Measurements from ENCODE around the gene FBXL7. TPM values are rescaled to one million over a fixed set of nuclear protein-coding genes. Genes with fewer than 3 reads are reported as not detected.

The FBXL7 gene
- total RNA-seq, 1 experiment from 2014 or later = not detected

DNA sequence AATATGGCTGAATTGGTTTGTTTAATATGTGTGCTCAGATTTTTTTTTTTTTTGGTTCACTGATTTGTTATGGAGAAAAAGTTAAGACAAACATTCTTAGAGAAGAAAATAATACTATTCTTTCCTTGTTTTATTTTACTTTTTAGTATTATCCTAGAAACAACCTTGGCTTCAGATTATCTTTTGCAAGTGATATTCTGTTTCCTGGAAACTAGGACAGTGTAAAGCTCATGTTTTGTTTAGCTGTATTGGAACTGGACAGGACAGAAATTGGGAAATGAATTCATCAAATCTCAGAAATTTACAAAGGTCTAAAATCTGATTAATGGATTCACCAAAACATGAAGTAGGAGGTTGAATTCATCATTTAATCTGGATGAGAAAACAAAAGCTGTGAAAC is 130.5 kb downstream of the FBXL7 start:
- H3K4me3 ChIP-seq (ENCODE audit: low read depth in 2 of 2, low read length in 2 of 2) = no peak overlapping the region
- H3K4me1 ChIP-seq (ENCODE audit: control insufficient read depth, insufficient read depth, low read length) = no peaks in the 10 kb centered on the region
- no peaks in the 10 kb centered on the region for H3K27me3 ChIP-seq (ENCODE audit: control insufficient read depth, insufficient read depth, low read length)
- no TSS peak for BruUV-seq (replicated peaks)
- CTCF ChIA-PET = no interaction called here
- no peak for DNase-seq (ENCODE audit: low read depth, low spot score)
- intact Hi-C loops (cut with micrococcal nuclease; ENCODE audit: unreplicated experiment) (no loop called here), in situ Hi-C loops (cut with HindIII; ENCODE audit: low pct_unique_long_range_greater_than_20kb, low sequenced_read_pairs) (no loop called here)
- no peaks in the 10 kb centered on the region for H3K36me3 ChIP-seq (ENCODE audit: control insufficient read depth, insufficient read depth, low read length)
- TF ChIP-seq, protein P1, sequence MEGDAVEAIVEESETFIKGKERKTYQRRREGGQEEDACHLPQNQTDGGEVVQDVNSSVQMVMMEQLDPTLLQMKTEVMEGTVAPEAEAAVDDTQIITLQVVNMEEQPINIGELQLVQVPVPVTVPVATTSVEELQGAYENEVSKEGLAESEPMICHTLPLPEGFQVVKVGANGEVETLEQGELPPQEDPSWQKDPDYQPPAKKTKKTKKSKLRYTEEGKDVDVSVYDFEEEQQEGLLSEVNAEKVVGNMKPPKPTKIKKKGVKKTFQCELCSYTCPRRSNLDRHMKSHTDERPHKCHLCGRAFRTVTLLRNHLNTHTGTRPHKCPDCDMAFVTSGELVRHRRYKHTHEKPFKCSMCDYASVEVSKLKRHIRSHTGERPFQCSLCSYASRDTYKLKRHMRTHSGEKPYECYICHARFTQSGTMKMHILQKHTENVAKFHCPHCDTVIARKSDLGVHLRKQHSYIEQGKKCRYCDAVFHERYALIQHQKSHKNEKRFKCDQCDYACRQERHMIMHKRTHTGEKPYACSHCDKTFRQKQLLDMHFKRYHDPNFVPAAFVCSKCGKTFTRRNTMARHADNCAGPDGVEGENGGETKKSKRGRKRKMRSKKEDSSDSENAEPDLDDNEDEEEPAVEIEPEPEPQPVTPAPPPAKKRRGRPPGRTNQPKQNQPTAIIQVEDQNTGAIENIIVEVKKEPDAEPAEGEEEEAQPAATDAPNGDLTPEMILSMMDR (IDR thresholded peaks at IDR 0.05) = no peak
- TF ChIP-seq TCF7L2 (IDR thresholded peaks at IDR 0.05; ENCODE audit: low read depth, low read length) (no peak), SIN3A (IDR thresholded peaks at IDR 0.05; ENCODE audit: borderline replicate concordance, insufficient read depth, low read depth, low read length) (no peak), POLR2AphosphoS5 (IDR thresholded peaks at IDR 0.05; ENCODE audit: low read depth, low read length) (no peak)
- TF ChIP-seq, protein P2, sequence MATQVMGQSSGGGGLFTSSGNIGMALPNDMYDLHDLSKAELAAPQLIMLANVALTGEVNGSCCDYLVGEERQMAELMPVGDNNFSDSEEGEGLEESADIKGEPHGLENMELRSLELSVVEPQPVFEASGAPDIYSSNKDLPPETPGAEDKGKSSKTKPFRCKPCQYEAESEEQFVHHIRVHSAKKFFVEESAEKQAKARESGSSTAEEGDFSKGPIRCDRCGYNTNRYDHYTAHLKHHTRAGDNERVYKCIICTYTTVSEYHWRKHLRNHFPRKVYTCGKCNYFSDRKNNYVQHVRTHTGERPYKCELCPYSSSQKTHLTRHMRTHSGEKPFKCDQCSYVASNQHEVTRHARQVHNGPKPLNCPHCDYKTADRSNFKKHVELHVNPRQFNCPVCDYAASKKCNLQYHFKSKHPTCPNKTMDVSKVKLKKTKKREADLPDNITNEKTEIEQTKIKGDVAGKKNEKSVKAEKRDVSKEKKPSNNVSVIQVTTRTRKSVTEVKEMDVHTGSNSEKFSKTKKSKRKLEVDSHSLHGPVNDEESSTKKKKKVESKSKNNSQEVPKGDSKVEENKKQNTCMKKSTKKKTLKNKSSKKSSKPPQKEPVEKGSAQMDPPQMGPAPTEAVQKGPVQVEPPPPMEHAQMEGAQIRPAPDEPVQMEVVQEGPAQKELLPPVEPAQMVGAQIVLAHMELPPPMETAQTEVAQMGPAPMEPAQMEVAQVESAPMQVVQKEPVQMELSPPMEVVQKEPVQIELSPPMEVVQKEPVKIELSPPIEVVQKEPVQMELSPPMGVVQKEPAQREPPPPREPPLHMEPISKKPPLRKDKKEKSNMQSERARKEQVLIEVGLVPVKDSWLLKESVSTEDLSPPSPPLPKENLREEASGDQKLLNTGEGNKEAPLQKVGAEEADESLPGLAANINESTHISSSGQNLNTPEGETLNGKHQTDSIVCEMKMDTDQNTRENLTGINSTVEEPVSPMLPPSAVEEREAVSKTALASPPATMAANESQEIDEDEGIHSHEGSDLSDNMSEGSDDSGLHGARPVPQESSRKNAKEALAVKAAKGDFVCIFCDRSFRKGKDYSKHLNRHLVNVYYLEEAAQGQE (IDR thresholded peaks at IDR 0.05; ENCODE audit: insufficient read depth in 1 of 2, low read depth in 2 of 2, low read length in 1 of 2) = no peak
- H3K9me3 ChIP-seq (ENCODE audit: control insufficient read depth, insufficient read depth, low read depth, low read length) = no peaks in the 10 kb centered on the region
- ATAC-seq = no peak
- POLR2A ChIA-PET = no interaction called here
- no peak overlapping the region for H3K27ac ChIP-seq (ENCODE audit: low read length)

DNA sequence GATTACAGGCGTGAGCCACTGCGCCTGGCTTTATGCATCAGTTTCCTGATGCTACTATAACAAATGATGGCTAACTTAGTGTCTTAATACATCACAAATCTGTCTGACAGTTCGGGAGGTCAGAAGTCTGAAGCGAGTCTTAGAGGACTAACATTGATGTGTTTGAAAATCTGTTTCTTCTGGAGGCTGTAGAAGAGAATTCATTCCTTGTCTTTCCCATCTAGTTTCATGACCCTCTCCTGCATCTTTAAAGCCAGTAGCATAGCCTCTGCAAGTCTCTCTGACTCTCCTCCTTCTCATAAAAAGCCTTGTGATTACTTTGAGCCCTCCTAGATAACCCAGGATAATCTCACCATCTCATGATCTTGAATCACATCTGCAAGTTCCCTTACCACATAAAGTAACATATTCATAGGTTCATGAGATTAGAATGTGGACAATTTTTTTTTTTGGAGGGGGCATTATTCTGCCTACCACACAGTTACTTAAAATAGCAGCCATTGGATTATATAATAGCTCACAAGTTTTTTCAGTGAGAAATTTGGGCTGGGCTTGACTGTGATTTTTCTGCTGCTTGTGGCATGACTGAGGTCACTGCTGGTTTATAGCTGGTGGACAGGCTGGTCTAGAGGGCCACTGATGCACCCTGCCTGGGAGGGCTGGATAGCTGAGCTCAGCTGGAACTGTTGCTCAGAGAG is 134.8 kb downstream of the FBXL7 start:
- POLR2A ChIA-PET = no interaction called here
- Histone ChIP-seq H3K9me3 (ENCODE audit: control insufficient read depth, insufficient read depth, low read depth, low read length) (no peaks in the 10 kb centered on the region), H3K36me3 (ENCODE audit: control insufficient read depth, insufficient read depth, low read length) (no peaks in the 10 kb centered on the region), H3K4me3 (ENCODE audit: low read depth in 2 of 2, low read length in 2 of 2) (no peak overlapping the region), H3K27me3 (ENCODE audit: control insufficient read depth, insufficient read depth, low read length) (no peaks in the 10 kb centered on the region), H3K4me1 (ENCODE audit: control insufficient read depth, insufficient read depth, low read length) (no peaks in the 10 kb centered on the region), H3K27ac (ENCODE audit: low read length) (no peak overlapping the region)
- in situ Hi-C loops (cut with HindIII; ENCODE audit: low pct_unique_long_range_greater_than_20kb, low sequenced_read_pairs) (no loop called here), intact Hi-C loops (cut with micrococcal nuclease; ENCODE audit: unreplicated experiment) (no loop called here)
- TF ChIP-seq SIN3A (IDR thresholded peaks at IDR 0.05; ENCODE audit: borderline replicate concordance, insufficient read depth, low read depth, low read length) (no peak), TCF7L2 (IDR thresholded peaks at IDR 0.05; ENCODE audit: low read depth, low read length) (no peak), POLR2AphosphoS5 (IDR thresholded peaks at IDR 0.05; ENCODE audit: low read depth, low read length) (no peak)
- TF ChIP-seq, protein P2 (IDR thresholded peaks at IDR 0.05; ENCODE audit: insufficient read depth in 1 of 2, low read depth in 2 of 2, low read length in 1 of 2) = no peak
- TF ChIP-seq, protein P1 (IDR thresholded peaks at IDR 0.05) = no peak
- CTCF ChIA-PET = no interaction called here
- DNase-seq (ENCODE audit: low read depth, low spot score) (no peak), ATAC-seq (no peak)
- no TSS peak for BruUV-seq (replicated peaks)

All from Panc1 (cell line).